HepG2 (cell line): Measurements from ENCODE around the gene HOTAIR. TPM values are rescaled to one million over a fixed set of nuclear protein-coding genes. Genes with fewer than 3 reads are reported as not detected.

Source experiments
- KDM5B ChIP-seq: sonication (generic); formaldehyde crosslinking; IDR thresholded peaks from 2 replicates; pipeline ENCODE4 v1.4.0; 2020; ENCODE audit warnings: missing genetic modification reagents, mild to moderate bottlenecking, borderline replicate concordance
- NCOR1 ChIP-seq: fragments of 200-600 bp; sonication (generic); IDR thresholded peaks from 2 replicates; pipeline ENCODE4 v1.7.0; 2017; ENCODE audit warnings: antibody characterized with exemption, low read length, borderline replicate concordance
- RFXAP ChIP-seq: sonication (generic); formaldehyde crosslinking; IDR thresholded peaks from 2 replicates; pipeline ENCODE4 v1.4.0; 2020; ENCODE audit warnings: missing genetic modification reagents, borderline replicate concordance
- SP140L ChIP-seq: sonication (generic); formaldehyde crosslinking; IDR thresholded peaks from 2 replicates; pipeline ENCODE4 v1.4.0; 2020; ENCODE audit warnings: missing genetic modification reagents, borderline replicate concordance
- SP2 ChIP-seq: sonication (generic); formaldehyde crosslinking; IDR thresholded peaks from 2 replicates; pipeline ENCODE4 v1.5.1; 2020; ENCODE audit warnings: mild to moderate bottlenecking, missing genetic modification reagents
- THAP11 ChIP-seq: IDR thresholded peaks from 2 replicates; pipeline ENCODE4 v1.6.1; 2016; ENCODE audit warnings: missing biosample characterization, missing genetic modification reagents
- ZFP62 ChIP-seq: sonication (generic); formaldehyde crosslinking; IDR thresholded peaks from 2 replicates; pipeline ENCODE4 v1.4.0; 2020; ENCODE audit warnings: missing genetic modification reagents
- ZNF101 ChIP-seq: sonication (generic); formaldehyde crosslinking; IDR thresholded peaks from 2 replicates; pipeline ENCODE4 v1.4.0; 2020; ENCODE audit warnings: mild to moderate bottlenecking, low read depth, missing genetic modification reagents, borderline replicate concordance
- ZNF367 ChIP-seq: sonication (generic); formaldehyde crosslinking; IDR thresholded peaks from 2 replicates; pipeline ENCODE4 v1.4.0; 2020; ENCODE audit warnings: missing genetic modification reagents, borderline replicate concordance
- ZNF496 ChIP-seq: sonication (generic); formaldehyde crosslinking; IDR thresholded peaks from 2 replicates; pipeline ENCODE4 v1.8.1; 2023; ENCODE audit warnings: mild to moderate bottlenecking, moderate library complexity, missing genetic modification reagents; ENCODE audit not compliant: insufficient replicate concordance
- ZNF564 ChIP-seq: sonication (generic); formaldehyde crosslinking; IDR thresholded peaks from 2 replicates; pipeline ENCODE4 v1.8.1; 2023; ENCODE audit warnings: mild to moderate bottlenecking, missing genetic modification reagents
- ZNF674 ChIP-seq: sonication (generic); formaldehyde crosslinking; IDR thresholded peaks from 2 replicates; pipeline ENCODE4 v1.5.0; 2020; ENCODE audit warnings: low read depth, mild to moderate bottlenecking, missing genetic modification reagents
- ZNF749 ChIP-seq: sonication (generic); formaldehyde crosslinking; IDR thresholded peaks from 2 replicates; pipeline ENCODE4 v1.8.0; 2022; ENCODE audit warnings: mild to moderate bottlenecking, missing genetic modification reagents, moderate library complexity, borderline replicate concordance
- ZNF75D ChIP-seq: sonication (generic); formaldehyde crosslinking; IDR thresholded peaks from 2 replicates; pipeline ENCODE4 v1.8.1; 2023; ENCODE audit warnings: missing genetic modification reagents, mild to moderate bottlenecking, borderline replicate concordance
- ZNF788 ChIP-seq: sonication (generic); formaldehyde crosslinking; IDR thresholded peaks from 2 replicates; pipeline ENCODE4 v1.5.0; 2020; ENCODE audit warnings: mild to moderate bottlenecking, missing genetic modification reagents, borderline replicate concordance
- polyA plus RNA-seq, 8 experiments: library from polyadenylated mRNA; depleted of rRNA in 3 of 8; stranded (reverse) in 7 of 8; unstranded in 1 of 8; fragments of >200 nt; fragmentation: Illumina TruSeq in 4 of 8; extraction: Trizol in 4 of 8; gene quantifications; 2 replicates each; pipeline versions ENCODE4 v1.2.1 to v1.2.3, GENCODE V29; 2011 to 2016; ENCODE audit warnings: low read depth in 4 of 8, missing spikeins in 1 of 8, mixed read lengths in 1 of 8; ENCODE audit not compliant: insufficient read depth in 1 of 8
- total RNA-seq, 5 experiments: library from RNA; depleted of rRNA; stranded (reverse); fragments of >200 nt; fragmentation: Illumina TruSeq; extraction: Trizol; gene quantifications; 2 replicates each; pipeline ENCODE4 v1.2.3, GENCODE V29; 2016; ENCODE audit warnings: low read depth in 1 of 5
- TF ChIP-seq, protein P1 (sequence below): IDR thresholded peaks from 2 replicates; pipeline ENCODE4 v1.6.1; 2016; ENCODE audit warnings: missing biosample characterization, missing genetic modification reagents, low read depth
- TF ChIP-seq, protein P2 (sequence below): sonication (generic); formaldehyde crosslinking; IDR thresholded peaks from 2 replicates; pipeline ENCODE4 v1.4.0; 2020; ENCODE audit warnings: mild to moderate bottlenecking, low read depth, missing genetic modification reagents
- TF ChIP-seq, protein P3 (sequence below): IDR thresholded peaks from 2 replicates; pipeline ENCODE4 v1.6.1; 2016; ENCODE audit warnings: low read depth
- TF ChIP-seq, protein P4 (sequence below), 2 experiments: sonication (generic) in 1 of 2; formaldehyde crosslinking in 1 of 2; IDR thresholded peaks; 2 replicates each; pipeline versions ENCODE4 v1.6.1 to v1.9.0; 2014 to 2022; ENCODE audit warnings: antibody characterized with exemption in 1 of 2, borderline replicate concordance in 1 of 2, inconsistent platforms in 1 of 2, low read depth in 1 of 2, missing genetic modification reagents in 1 of 2

HOTAIR gene
- total and polyA plus RNA-seq, 2 of the 13 experiments (the other 11 are each of a cell fraction or from before 2014, with no cell fraction given), result not detected

DNA sequence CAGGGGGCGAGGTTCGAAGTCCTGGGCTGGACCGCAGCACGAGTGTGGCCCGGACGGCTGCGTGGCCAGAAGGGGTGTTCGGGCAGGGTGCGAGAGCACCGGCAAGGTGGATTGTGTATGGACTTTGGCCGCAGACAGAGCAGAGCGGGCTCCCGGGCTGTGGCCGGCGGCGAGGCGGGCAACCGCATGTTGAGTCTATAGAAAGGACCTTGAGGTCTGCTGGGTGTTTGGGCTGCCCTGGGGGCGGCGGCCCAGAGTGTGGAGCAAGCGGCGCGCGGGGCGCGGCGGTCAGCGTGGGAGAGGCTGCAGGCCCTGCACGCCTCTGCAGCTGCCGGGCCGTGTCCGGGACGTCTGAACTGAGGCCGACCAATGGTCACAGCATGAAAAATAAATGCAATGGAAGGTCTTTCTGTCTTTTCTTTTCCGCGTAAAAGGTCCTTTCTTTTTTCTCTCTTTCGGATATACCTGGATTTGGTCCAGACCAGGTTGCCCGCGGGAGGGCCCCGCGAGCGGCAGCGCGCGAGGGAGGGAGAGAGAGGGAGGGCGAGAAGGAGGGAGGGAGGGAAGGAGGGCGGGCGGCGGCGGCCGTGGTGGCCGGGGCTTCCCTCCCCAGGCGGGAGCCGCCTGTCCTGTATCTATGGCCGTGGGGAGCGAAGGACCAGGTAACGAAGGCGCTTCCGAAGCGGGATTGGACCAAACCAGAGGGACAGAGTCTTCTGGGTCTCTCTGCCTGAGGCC, 19.7 kb upstream of the HOTAIR start (continued):
- no peak for TF ChIP-seq NCOR1
- 0 out of 2 replicates have a peak, but pooled peaks have one; percentile 9 for TF ChIP-seq THAP11 (CRISPR knock-in tag)
- TF ChIP-seq RFXAP, result no peak
- TF ChIP-seq, protein P1, sequence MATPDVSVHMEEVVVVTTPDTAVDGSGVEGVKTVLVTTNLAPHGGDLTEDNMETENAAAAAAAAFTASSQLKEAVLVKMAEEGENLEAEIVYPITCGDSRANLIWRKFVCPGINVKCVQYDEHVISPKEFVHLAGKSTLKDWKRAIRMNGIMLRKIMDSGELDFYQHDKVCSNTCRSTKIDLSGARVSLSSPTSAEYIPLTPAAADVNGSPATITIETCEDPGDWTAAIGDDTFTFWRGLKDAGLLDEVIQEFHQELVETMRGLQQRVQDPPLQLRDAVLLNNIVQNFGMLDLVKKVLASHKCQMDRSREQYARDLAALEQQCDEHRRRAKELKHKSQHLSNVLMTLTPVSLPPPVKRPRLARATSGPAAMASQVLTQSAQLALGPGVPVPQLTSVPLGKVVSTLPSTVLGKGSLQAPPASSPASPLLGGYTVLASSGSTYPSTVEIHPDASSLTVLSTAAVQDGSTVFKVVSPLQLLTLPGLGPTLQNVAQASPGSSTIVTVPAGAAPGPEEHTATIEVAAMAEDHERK (CRISPR knock-in tag), result no peak
- TF ChIP-seq ZFP62, result no peak
- TF ChIP-seq ZNF101 (CRISPR knock-in tag), result no peak
- no peak for TF ChIP-seq ZNF674
- TF ChIP-seq ZNF75D, result no peak
- TF ChIP-seq ZNF564, result no peak
- peak; percentile 52; the same call in 1 of the 2 replicates for TF ChIP-seq KDM5B (CRISPR knock-in tag)
- peak; percentile 69; the same call in 1 of the 2 replicates for TF ChIP-seq ZNF788 (CRISPR knock-in tag)
- TF ChIP-seq SP140L (CRISPR knock-in tag), result no peak
- TF ChIP-seq, protein P2, sequence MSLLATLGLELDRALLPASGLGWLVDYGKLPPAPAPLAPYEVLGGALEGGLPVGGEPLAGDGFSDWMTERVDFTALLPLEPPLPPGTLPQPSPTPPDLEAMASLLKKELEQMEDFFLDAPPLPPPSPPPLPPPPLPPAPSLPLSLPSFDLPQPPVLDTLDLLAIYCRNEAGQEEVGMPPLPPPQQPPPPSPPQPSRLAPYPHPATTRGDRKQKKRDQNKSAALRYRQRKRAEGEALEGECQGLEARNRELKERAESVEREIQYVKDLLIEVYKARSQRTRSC (CRISPR knock-in tag), result no peak
- TF ChIP-seq, protein P3, sequence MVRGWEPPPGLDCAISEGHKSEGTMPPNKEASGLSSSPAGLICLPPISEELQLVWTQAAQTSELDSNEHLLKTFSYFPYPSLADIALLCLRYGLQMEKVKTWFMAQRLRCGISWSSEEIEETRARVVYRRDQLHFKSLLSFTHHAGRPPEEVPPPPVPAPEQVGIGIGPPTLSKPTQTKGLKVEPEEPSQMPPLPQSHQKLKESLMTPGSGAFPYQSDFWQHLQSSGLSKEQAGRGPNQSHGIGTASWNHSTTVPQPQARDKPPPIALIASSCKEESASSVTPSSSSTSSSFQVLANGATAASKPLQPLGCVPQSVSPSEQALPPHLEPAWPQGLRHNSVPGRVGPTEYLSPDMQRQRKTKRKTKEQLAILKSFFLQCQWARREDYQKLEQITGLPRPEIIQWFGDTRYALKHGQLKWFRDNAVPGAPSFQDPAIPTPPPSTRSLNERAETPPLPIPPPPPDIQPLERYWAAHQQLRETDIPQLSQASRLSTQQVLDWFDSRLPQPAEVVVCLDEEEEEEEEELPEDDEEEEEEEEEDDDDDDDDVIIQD (CRISPR knock-in tag), result no peak
- TF ChIP-seq ZNF749 (CRISPR knock-in tag), result no peak
- TF ChIP-seq, protein P4, sequence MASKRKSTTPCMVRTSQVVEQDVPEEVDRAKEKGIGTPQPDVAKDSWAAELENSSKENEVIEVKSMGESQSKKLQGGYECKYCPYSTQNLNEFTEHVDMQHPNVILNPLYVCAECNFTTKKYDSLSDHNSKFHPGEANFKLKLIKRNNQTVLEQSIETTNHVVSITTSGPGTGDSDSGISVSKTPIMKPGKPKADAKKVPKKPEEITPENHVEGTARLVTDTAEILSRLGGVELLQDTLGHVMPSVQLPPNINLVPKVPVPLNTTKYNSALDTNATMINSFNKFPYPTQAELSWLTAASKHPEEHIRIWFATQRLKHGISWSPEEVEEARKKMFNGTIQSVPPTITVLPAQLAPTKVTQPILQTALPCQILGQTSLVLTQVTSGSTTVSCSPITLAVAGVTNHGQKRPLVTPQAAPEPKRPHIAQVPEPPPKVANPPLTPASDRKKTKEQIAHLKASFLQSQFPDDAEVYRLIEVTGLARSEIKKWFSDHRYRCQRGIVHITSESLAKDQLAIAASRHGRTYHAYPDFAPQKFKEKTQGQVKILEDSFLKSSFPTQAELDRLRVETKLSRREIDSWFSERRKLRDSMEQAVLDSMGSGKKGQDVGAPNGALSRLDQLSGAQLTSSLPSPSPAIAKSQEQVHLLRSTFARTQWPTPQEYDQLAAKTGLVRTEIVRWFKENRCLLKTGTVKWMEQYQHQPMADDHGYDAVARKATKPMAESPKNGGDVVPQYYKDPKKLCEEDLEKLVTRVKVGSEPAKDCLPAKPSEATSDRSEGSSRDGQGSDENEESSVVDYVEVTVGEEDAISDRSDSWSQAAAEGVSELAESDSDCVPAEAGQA (IDR thresholded peaks at IDR 0.05; ENCODE audit: low read depth), result no peak
- TF ChIP-seq, protein P4 (CRISPR knock-in tag; IDR thresholded peaks at IDR 0.05; ENCODE audit: borderline replicate concordance), result no peak
- TF ChIP-seq ZNF496, result no peak
- no peak for TF ChIP-seq ZNF367 (CRISPR knock-in tag)
- TF ChIP-seq SP2 (CRISPR knock-in tag), result no peak
